ENCODE results near the gene TTC22.

TTC22 gene

DNA sequence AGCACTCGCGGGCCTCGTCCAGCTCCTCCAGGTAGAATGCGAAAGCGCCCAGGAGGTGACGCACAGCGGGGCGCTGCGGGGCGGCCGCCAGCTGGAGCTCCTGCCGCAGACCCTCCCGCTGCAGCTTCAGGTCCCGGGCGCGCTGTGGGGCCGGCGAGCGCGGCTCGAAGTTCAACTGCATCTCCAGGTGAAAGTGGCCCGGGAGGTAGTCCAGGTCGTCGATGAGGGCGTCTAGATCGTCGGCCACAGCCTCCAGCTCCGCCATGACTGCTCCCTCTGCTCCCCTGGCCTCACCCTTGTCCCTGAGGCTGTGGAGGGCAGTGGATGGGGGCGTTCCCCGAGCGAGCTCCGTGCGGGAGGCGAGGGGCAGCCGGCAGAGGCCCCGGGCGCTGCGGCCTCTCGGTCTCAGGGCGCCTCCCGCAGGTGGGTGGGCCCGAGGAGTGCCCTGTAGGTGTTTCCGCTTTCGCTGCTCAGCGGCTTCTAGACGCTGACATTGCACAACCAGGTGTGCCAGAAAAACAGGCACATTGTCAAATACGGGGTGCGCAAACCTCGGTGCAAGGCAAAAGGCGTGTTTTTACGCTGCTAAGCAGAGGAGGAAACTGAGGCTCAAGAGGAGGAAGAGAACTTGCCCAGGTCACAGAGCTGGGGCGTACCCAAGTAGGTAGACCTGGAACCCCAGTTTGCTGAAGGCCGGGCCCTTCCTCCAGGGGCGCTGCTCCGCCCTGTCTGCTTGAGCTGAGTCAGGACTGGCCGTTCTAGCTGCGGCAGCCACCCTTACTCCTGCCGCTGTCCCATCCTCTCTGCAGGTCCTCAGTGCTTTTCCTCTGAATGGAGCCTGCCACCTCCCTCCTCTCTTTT lies at the start of gene TTC22:
TTC22 (minus strand) TSS at position 425 of the 861 bp plus-strand sequence; CDS start at position 265, 160 bp downstream.
- DNase-seq (ENCODE audit: low spot score): no peak

DNA sequence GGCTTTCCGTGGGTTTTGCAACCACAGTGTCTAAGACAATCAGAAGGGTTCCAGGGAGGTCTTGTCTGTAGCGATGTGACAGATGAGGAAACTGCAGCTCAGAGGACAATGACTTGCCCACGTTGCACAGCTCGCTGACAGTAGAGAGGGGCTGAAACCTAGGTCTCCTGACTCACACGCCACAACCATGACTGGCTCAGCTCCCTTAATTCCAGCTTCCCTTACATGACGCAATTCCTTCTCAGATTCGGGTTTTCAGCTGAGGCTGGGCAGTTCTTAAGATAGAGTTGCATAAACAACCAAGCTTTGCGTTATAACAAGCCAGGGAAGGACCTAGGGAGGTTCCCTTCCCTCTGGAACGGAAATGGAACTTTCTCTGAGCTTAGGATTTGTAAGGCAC lies 49.6 kb upstream of the TTC22 start:
- no peak for DNase-seq (ENCODE audit: low spot score)

DNA sequence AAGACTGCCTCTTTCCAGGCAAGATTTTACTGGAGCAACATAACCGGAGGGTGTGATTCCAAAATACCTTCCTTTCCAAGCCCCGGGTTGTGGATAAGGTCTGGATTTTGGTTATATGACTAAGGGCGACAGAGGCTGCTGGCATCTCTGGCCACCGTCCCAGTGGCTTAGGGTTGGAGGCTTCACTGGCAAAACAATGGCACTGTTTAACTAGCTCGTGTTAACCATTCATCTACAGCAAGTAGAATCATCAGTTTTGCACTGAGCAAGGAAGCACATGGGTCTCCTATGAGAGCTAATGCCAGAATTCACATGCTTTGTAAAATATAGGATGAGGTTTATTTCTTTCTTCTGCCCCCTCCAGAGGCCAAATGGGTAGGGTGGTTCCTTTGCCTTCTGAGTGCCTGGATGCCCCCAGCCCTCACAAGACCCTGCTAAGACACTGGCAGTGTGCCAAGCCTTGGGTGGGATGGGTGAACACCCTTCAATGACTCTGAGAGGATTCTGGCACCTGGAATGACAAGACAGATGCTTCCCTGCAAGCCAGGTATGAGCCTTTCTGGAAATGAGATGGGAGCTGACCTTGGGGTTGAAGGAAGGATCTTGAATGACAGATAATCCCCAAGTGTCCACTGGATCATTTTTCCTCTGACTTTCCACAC lies 49.1 kb upstream of the TTC22 start:
- DNase-seq (ENCODE audit: low spot score): no peak

DNA sequence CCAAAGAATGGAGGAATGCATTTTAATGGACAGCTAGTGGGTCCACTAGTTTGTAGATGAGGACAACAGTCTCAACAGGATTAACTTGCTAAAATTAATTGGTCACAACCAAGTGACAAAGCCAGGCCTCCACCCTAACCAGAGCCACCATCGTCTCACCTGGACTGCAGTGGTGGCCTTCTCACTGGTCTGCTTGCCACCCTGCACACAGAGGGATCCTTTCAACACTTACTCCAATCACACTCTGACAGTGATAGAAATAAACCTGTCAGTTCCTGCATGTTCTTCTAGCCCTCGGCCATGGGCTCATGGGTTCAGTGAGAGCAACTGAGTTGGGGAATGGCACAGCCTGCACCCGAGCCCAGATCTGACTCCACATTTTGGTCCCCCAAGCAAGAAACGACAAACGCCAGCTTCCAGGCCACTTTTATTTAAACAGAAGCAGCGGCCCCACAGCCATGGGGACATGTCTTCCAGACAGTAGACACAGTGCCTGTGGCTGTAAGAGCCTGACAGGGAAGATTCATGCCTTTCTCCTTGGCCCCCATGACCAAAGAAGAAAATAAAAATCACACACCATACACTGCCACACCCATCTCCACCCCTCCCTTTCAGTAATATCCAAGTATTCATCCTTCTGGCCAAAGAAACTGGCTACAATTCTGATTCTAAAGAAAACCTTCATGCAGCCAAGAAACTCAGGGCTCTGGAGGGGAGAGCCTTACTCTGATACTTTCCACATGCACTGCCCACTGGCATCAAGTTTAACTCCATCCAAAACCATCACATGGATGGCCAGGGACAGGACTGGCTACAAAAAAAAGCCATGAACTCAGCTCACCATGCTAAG lies 48.3 kb upstream of the TTC22 start:
- no peak for DNase-seq (ENCODE audit: low spot score)

DNA sequence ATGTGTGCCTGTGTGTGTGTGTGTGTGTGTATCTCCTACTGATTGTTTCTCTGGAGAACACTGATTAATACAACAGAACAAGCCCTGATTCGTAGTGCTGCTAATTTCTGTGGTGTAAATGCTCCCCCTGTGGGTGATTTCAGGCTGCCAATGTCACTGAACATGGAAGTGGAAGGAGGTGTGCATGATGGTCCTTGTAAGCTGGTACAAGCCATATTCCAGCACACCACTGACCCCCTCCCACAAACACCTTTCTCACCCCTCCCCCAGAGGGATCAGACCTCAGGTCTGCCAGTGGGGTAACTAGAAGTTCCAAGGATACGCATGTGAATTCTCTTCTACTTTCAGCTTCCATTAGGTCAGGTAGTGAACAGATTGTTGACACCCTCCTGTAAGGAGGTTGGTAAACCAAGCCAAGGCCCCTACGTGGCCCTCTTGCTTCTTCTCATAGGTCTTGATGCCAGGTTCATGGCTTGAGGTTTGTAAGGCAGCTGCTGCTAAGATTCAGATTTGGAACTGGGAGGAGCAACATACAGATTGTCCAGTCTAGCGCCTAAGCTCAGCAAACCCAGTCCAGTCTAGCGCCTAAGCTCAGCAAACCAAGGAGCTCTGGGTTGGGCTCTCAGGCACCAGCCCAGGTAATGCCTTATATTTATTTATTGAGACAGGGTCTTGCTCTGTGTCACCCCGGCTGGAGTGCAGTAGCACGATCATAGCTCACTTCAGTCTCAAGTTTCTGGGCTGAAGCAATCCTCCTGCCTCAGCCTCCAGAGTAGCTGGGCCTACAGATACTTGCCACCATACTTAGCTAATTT lies 47.2 kb upstream of the TTC22 start:
- no peak for DNase-seq (ENCODE audit: low spot score)

DNA sequence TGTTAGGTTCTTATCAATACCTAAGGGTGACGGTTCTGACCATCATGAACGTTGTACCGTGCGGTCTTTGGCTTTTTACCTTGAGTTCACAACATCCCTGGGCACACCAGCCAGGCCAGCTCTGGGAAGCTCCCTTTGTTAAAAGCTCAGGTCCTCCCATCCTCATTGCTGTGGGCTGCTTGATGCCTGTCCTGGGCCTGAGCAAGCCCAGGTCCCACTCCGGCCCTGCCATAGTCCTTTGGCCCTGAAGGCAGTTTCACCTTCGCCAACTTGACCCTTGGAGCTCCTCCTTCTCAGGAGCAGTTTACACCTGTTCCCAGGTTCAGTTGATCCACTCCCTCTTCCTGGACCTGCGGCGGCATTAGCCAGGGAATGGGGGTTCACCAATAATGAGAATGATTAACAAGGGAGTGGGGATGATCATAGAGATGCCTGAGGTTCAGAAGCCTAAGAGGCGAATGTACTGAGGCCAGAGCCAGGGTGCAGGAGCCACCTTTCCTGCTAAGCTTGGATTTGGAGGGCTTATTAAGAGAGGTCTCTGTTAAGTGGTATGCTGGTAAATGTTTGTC lies 45.7 kb upstream of the TTC22 start:
- no peak for DNase-seq (ENCODE audit: low spot score)

DNA sequence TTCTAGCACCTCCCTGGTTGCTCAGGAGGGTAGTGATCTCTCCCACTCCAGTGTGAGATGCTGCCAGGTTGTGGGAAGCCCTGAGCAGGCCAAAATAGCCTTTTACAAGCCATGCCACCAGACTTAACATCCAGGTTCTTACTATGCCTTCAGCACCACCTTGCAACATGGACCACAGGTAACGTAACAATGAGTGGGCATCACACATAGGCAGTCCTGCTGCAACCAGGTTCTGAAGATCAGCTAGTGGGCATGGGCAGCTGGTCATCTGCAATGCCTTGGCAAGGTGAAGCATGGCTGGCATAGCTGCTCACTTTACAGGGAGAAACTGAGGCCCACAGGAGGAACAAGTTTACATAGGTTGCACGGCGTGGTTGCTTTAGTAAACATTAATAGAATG lies 45.2 kb upstream of the TTC22 start:
- no peak for DNase-seq (ENCODE audit: low spot score)

DNA sequence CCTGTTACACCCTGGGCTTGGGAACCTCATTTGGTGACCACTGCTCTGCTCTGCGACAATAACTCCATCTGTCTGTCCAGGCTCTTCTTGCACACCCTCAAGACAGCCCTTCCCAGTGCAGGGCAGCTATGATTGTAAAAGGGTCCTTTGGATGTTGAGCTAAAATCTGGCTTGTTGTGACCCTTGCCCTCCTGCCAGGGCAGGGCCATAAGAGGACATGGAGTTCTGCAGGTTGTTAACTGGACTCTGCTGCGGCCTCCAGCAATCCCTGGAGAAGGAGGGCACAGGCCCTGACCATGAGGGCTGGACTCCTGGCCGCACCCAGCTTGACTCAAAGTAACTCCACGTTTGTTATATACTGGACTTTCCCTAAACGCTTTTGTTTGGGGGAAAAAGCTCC lies 44.6 kb upstream of the TTC22 start:
- DNase-seq (ENCODE audit: low spot score): no peak

DNA sequence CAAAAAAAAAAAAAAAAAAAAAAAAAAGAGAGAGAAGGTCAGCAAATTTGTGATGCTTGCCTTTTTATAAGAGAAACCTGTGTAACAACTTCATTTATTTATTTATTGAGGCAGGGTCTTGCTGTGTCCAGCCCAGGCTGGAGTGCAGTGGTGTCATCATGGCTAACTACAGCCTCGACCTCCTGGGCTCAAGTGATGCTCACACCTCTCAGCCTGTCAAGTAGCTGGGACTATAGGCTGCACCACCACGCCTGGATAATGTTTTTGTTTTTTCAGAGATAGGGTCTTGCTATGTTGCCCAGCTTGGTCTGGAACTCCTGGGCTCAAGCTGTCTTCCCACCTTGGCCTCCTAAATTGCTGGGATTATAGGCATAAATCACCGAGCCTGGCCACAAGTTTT lies 43.4 kb upstream of the TTC22 start:
- no peak for DNase-seq (ENCODE audit: low spot score)

DNA sequence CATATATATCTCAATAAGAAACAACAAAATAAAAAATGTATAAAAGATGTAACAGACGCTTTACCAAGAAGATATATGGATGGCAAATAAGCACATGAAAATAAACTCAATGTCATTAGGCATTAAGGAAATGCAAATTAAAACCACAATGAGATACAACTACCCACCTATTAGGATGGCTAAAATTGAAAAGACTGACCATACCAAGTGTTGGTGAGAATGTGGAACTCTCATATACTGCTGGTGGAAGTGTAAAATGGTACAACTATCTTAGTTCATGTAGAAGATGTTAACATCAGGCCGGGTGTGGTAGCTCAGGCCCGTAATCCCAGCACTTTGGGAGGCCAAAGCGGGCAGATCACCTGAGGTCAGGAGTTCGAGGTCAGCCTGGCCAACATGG lies 42.3 kb upstream of the TTC22 start:
- DNase-seq (ENCODE audit: low spot score): no peak

DNA sequence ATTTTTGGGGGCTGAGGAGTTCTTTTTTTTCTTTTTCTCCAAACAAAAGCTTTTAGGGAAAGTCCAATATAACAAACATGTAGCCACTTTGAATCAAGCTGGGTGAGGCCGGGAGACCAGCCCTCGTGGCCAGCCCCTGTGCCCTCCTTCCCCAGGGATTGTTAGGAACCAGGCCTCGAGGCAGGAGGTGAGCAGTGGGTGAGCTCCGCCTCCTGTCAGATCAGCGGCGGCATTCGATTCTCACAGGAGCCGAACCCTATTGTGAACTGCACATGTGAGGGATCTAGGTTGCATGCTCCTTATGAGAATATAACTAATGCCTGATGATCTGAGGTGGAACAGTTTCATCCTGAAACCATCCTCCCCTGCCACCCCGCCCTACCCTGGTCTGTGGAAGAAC lies 41.8 kb upstream of the TTC22 start:
- DNase-seq (ENCODE audit: low spot score): no peak

DNA sequence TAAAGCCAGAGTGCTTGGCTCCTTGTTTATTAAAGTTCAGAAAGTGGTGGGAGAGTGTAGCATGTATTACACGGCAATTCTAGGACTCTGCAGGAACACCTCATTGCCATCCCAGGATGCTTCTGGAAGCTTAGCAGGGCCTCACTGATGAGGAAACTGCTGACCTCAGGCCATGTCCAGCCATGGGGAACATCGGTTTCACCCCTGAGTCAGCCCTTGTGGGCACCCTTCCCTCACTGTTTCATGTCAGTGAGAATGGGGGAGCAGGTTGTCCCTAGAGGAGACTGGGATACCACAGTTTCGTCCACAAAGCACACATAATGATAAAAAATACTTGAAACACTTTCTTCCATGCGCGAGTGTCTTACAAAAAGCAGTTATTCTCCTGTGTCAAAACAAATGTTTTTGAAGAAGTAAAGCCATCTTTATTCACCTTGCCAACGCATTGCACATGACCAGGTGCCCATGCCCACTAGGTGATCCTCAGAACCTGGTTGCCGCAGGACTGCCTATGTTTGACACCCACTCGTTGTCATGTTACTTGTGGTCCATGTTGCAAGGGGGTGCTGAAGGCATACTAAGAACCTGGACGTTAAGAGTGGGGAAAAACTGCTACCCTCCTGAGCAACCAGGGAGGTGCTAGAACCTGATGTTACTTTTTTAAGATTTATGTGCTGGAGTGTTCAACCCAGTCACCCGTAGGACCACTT lies 41.2 kb upstream of the TTC22 start:
- DNase-seq (ENCODE audit: low spot score): no peak

DNA sequence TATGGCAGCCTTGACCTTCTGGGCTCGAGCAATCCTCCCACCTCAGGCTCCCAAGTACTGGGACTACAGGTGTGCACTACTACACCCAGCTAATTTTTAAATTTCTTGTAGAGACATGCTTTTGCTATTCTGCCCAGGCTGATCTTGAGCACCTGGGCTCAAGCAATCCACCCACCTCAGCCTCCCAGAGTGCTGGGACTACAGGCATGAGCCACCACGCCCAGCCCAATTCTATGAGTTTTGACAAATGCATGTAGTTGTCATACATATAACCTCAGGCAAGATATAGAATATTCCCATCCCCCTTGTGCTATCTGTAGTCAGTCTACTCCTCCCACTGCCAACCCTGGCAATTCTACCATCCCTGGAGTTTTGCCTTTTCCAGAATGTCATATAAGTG lies 38.7 kb upstream of the TTC22 start:
- no peak for DNase-seq (ENCODE audit: low spot score)

DNA sequence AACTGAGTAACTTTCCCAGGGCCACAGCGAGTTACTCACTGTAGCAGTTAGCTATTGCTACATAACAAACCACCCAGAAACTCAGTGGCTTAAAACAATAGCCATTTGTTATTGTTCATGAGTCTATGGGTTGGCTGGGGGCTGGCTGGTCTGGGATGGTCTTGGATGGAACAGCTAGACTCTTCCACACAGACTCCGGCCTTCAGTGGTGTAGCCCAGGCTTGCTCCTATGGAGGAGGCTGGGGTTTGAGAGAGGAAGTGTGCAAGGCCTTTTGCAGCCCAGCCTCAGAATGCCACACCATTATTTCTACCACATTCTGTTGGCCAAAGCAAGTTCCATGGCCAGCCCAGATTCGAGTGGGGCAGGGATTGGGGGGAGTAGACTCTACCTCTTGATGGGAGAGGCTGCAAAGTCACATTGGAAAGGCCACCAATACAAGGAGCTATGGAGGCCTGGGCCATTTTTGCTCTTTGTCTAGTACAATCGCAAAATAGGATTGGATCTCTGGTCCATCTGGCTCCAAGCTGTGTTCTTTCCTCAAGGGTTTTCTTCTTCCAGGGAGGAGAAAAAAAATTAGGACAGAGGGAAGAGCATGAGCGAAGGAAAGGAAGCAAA lies 37.5 kb upstream of the TTC22 start:
- no peak for DNase-seq (ENCODE audit: low spot score)

DNA sequence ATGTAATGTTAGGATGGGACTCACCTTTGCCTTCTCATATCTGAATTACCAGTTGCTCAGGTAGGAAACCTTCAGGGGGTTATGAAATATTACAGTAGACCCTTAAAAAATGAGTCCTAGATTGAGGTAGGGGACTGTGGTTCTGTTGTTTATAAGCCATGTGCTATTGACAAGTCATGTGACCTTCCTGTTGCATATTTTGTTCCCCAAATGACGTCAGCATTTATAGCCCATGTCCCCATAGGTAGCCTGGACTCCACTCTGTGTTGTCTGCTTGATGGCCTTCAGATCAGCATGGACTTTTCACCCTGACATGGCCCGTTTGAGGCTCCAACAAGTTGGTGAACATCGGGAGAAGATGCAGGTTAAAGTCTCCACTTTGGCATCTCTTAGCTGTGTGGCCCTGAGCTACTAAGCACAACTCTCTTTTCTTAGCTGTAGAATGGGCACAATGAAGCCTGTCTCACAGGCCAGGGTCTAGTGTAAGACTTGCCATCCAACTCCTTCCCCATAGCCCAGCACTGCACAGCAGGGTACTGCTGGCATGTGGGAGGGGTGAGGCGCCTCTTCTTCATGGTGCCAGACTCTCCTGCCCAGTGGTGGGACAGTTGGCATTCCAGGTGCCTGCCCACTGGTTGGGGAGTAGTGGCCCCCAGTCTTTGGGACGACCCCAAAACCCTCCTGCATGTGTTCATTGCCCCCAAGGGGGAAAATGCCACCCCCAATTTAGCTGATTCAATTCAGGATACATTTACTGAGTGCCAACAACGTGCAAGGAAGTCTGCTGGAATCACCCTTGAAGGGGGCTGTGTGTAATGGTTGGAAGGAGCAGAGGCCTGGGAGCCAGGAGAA lies 36.1 kb upstream of the TTC22 start:
- no peak for DNase-seq (ENCODE audit: low spot score)

DNA sequence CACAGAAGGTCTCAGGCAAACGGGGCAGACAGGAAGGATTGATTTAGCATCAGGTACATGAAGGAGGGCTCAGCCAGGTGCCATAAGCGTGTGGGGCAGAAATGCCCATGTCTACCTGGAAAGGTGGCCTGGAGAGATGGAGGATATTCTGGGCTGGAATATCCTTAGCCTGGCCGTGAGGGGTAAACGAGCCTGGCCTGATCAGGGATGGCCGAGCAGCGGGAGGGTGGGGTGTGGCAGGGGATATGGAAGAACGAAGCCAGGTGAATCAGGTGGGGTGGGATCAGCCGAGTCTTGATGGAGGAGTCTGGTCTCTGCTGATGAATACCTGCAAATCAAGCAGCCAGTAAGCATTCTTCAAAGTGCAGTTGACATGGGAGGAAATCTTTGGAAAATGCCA lies 35.5 kb upstream of the TTC22 start:
- no peak for DNase-seq (ENCODE audit: low spot score)

DNA sequence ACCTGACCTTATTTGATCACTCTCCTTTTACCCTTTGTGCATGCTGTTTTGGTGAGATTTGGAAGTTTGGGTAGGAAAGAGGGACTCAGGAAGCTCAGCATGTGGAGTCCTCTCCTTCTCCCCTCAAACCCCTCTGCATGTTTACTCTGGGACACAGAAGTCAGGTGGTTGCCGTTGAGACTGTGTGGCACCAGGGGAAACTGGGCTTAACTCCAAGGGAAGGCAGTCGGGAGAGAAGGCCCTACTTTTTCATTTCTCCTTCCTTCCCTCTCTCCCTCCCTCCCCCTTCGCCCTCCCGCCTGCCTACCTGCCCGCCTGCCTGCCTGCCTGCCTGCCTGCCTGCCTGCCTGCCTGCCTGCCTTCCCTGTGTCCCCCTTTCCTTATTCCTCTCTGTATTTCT lies 34.8 kb upstream of the TTC22 start:
- no peak for DNase-seq (ENCODE audit: low spot score)

DNA sequence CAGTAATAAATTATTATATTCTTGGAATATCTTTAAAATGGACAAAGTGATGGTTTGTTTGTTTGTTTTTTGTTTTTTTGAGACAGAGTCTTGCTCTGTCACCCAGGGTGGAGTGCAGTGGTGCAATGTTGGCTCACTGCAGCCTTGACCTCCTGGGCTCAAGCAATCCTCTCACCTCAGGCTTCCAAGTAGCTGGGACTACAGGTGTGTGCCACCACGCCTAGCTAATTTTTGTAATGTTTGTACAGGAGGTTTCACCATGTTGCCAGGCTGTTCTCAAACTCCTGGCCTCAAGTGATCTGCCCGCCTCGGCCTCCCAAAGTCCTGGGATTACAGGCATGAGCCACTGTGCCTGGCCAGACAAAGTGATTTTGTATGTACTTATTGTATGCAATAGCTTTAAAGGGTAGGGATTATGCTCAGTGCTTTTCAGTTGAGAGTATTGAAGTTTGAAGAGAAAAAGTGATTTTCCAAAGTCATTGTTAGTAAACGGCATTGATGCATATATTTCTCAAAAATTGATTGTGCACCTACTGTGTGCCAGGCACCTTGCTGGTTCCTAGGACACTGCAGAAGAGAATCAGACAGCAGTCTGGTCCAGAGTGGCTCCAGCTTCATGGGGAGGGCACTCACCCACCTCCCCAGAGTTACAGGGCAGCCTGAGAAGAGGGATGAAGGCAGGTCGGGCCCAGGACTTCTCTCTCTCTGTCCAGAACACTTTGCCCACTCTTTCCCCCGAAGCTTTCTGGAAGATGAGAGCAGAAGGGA lies 34.2 kb upstream of the TTC22 start:
- DNase-seq (ENCODE audit: low spot score): no peak

Measured in left forelimb (tissue), 1 donor.